ENCODE measurements around the gene RPS6KA2.
"Not testable (repeated sequence)": the region's sequence is repeated elsewhere in the genome, so short reads cannot be mapped to it uniquely, and the experiment has no call there.

RPS6KA2 gene

DNA sequence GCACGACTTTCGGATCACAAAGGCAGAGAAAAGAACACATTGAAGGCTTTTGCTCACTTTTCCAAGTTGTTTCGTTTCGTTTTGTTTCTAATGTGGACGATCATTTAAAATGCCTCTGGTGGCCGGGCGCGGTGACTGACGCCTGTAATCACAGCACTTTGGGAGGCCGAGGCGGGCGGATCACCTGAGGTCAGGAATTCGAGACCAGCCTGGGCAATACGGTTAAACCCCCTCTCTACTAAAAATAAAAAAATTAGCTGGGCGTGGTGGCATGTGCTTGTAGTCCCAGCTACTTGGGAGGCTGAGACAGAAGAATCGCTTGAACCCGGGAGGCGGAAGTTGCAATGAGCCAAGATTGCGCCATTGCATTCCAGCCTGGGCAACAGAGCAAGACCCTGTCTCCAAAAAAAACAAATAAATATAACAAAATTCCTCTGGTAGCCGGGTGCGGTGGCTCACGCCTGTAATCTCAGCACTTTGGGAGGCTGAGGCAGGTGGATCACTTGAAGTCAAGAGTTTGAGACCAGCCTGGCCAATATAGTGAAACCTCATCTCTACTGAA, 243.2 kb downstream of the RPS6KA2 start:
- DNase-seq, result not testable (repeated sequence)

DNA sequence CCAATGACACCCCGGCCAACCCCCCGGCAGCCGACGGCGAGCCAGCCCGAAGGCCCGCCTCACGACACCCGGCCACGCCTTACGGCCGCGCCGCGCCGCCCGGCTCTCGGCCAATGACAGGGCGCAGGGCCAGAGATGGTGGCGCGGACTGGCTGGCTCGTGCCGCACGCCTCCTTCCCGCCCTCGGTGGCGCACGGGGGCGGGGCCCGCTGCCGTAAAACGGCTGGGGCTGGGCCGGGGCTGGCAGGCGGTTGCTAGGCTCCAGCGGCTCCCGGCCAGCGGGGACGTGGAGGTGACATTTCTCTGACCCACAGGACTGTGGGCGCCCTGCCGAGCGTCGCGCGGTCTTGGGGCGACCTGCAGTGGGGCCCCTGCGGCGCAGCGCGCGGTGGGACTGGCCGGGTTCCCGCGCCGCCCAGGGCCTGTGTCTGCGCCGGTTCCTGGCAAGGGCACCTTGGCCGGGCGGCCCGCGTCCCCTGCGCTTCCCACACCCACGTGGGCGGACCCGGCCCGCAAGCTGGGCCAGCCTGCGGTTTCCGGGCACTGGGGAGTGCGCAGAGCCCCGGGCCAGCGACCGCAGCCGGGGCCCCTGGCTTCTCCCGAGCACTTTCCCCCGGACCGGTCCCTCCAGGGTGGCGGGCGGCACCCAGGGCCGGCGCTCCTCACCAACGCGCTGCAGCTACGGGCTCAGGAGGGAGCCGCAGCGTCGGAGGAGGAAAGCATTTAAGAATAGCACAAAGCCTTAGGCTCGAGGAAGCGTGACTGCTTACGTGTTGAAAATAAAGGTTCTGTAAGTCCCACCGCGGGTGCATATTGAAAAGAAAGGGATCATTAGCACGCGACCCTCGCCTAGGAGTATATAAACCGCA, 243.9 kb downstream of the RPS6KA2 start, which contains the start of gene MPC1:
Gene MPC1 (minus strand): TSS at position 8 of the 869 bp plus-strand sequence. CDS start 64 bp downstream, outside the sequence.
- DNase-seq, result peak; percentile 98

DNA sequence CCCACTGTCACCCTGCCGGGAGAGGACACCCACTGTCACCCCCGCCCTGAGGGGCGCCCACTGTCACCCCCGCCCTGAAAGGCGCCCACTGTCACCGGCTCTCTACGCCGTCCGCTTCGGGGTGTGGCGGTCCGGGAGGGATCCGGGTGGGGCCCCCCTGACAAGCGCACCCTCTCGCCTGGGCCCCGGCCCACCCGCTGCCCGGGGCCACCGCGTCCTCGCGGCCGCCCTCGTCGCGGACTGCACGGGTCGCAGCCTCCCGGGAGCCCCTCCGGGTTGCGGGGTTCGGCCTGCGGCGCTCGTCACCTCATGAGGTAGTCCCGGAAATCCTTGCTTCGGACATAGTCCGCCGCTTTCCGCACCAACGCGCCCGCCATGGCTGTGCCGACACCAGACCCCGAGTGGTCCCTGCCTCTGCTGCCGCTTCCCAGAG, 244.5 kb downstream of the RPS6KA2 start:
- DNase-seq, result peak; percentile 23

DNA sequence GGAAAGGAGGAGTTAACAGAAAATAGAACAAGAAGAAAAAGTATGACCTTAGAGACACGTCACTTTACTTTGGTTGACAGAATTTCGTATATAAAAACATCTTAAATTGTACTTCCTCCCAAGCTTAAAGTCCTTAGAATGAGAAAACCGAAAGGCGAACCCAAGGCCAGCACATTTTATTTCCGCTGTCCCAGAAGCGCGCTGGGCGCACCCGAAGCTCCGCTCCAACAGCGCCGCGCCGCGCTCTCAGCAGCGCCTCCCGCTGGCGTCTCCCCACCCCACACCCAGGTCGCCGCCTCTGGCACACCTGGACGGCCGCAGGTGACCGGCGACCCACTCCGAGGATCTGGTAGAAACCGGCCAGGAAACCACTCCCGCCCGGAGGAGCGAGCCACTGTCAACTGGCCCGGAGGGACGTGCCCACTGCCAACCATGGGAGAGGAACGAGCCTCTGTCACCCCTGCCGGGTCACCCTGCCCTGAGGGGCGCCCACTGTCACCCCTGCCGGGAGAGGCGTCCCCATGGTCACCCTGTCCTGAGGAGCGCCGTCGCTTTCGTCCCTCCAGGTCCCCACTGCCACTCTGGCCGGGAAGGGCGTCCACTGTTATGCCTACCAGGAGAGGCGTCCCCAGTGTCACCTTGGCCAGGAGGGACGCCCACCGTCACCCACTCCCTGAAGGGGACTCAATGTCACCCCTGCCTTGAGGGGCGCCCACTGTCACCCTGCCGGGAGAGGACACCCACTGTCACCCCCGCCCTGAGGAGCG, 245.1 kb downstream of the RPS6KA2 start:
- DNase-seq, result peak; percentile 93

DNA sequence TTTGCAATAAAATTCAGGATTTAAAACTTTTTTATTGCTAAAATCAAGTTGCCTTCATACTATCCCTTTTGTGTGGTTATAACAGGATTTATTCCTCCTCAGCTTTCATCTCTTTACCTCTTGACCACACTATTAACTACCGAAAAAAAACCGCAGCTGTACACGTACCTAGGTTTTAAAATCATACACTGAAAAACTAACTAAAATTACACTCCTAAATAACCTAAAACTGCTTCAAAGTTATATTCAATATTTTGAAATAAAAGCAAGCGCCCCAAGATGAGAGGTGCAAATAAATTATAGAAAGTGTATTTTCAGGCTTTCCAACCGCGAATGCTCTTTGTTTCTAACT, 245.7 kb downstream of the RPS6KA2 start:
- peak; percentile 18 for DNase-seq

DNA sequence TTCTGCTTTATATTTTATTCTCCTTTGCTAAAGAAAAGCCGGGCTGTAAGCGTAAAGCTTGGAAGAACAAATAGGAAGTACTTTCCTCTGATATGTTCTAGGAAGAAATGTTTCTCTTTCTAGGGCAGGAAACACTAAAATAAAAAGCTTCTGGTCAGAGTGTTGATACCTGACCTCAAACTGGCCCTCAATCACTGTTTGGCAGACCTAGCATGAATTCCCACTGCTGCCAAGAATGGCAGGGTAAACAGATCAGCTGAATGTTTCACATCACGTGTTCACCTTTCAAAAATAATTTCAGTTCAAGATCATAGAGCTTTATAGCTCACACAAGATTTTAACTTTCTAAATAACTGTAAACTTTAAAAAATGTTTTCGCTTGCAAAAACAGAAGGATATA, 247.3 kb downstream of the RPS6KA2 start:
- DNase-seq, result no peak

DNA sequence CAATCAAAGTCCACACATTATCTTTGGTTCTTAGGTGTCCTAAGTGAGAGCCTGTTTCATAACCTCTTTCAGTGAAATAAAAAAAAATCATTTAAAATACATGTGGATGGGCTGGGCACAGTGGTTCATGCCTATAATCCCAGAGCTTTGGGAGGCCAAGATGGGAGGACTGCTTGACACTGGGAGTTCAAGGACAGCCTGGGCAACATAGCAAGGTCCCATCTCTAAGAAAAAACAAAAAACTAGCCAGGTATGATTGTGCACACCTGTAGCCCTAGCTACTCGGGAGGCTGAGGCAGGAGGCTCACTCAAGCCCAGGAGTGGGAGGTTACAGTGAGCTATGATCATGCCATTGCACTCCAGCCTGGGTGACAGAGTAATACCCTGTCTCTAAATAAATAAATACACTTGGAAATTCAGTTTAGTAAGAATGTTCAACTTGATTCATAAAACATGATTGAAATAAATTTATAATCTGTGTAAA, 247.9 kb downstream of the RPS6KA2 start:
- DNase-seq, result no peak

DNA sequence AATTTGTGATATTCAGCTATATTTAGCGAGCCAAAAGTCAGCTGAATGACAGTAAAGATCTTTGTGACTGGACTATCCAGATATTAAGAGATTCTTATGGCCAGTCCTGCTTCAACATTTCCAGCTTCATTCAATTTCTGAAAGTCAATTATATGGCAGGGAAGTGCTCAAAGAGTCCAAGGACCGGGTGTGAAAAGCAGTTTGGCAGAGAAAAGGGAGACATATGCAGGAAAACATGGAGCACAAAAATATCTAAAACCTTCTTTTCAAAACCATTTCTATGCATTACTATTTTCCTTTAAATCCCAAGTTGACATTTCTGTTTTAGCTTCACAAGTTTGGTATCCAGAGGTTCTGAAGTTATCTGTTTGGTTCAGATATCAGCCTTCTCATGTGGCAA, 249.3 kb downstream of the RPS6KA2 start:
- DNase-seq, result no peak

DNA sequence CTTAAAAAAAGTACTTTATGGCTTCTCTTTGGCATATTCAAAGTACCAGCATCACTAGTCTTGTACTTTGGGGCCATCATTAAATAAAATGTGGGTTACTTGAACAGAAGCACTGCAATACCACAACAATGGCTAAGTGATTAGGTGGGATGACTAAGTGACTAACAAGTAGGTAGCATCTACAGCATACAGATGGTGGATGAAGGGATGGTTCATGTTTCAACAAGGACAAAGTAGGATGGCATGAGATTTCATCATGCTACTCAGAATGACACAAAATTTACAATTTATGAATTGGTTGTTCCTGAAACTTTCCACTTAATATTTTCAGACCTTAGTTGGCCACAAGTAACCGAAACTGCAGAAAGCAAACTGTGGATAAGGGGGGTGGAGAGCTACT, 252.0 kb downstream of the RPS6KA2 start:
- no peak for DNase-seq

DNA sequence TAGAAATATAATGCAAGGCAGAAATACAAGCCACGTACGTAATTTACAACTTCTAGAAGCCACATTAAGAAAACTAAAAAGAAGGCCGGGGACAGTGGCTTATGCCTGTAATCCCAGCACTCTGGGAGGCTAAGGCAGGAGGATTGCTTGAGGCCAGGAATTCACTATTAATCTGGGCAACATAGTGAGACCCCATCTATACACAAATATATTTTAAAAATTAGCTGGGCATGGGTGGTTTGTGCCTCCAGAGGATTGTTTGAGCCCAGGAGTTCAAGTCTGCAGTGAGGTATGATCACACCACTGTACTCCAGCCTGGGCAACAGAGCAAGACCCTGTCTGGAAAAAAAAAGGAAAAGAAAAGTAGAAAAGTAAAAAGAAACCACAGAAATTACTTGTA, 256.6 kb downstream of the RPS6KA2 start:
- DNase-seq, result no peak

DNA sequence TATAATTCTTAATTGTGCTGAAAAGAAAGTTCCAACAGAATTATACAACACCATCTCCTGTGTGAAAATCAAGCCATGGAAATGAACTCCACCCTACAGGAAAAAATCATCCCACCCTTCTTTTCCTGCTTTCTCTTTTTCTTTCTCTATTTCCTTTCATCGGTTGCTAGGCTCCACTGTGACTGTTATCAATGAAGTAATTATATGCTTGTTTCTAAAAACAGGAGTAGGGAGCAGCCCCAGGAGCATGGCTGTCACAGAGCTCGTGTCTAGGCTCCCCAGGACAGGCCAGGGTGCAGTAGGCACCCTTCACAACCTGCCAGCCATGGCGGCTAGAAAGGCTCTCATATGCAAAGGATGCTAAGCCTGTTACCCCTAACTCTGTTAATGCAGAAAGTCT, 257.3 kb downstream of the RPS6KA2 start:
- DNase-seq, result no peak

DNA sequence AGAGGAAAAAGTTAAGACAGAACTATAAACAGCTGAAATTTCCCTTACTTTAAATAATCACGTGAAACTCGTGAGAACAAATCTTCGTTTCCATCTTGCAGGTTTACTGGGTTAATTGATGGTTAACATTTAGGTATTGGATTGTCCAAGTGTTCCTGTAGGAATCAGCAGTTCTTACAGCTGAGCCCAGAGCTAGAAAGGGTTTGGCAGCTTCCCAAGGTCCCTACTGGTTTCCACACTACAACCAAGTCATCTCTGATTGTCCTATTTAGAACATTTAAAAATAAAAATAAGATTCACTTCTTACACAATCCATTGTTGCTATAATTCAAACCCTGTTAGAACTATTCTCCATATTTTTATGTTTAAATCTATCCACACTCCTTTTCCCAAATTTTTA, 260.1 kb downstream of the RPS6KA2 start:
- no peak for DNase-seq

DNA sequence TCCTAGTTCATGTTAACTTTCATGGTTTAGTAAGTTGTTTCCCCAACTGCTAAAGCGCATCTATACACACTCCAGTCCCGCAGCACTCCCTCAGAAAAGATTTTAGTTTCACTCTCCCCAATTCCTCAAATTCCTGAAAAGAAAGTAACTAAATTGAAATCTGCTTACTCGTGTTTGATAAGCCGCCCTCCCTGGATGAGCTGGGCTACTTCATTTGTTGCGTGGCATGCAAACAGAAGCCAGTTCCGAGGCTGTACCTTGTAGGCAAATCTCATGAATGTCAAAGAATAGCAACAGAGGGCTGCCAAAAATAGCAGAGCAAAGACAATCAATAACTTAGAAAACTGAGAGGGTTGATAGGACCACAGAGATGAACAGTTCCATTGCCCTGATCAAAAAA, 261.2 kb downstream of the RPS6KA2 start:
- no peak for DNase-seq

DNA sequence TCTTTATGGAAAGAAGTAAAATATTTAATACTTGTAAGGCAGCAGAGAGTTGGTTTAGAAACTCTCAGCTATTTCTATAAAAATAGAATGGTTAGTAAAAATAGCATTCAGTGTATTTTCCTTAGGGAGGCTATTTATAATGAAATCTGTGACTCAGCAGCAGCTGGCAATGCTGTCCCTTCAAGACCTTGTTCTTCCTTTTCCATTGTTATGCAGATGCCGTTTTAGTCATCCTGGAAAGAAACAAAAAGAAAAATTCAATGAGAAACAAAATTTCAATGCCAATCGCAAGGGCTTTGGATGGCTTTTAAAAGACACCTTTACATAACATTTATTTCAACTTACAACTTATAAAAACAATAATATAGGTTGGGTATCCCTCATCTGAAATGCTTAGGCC, 261.8 kb downstream of the RPS6KA2 start:
- no peak for DNase-seq

DNA sequence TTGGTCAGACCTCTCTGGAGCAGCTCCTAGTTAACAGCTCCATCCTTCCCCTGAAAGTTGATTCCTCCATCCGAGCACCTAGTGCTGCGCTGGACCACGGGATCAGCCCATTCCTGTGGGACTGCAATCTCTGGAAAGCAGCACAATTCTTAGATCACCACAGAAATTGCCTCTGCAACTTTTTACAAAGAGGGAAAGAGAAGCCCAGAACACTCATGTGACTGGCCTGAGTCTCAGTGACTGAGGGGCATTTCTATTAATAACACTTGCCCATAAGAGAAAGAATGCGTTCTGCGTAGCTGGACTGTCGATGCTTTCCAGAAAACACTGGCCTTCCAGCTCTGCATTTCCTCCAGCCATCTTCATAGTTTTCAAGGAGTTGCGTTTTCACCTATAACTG, 262.6 kb downstream of the RPS6KA2 start:
- no peak for DNase-seq

DNA sequence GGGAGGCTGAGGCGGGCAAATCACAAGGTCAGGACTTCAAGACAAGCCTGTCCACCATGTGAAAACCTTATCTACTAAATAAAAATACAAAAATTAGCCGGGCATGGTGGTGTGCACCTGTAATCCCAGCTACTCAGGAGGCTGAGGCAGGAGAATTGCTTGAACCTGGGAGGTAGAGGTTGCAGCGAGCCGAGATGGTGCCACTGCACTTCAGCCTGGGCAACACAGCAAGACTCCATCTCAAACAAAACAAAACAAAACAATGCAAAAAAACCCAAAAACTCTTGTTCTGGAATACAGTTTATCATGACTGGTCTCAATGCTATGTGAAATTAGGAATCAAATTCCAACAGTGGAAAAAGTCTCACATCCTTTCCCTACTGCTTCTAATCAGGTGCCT, 264.6 kb downstream of the RPS6KA2 start:
- not testable (repeated sequence) for DNase-seq

DNA sequence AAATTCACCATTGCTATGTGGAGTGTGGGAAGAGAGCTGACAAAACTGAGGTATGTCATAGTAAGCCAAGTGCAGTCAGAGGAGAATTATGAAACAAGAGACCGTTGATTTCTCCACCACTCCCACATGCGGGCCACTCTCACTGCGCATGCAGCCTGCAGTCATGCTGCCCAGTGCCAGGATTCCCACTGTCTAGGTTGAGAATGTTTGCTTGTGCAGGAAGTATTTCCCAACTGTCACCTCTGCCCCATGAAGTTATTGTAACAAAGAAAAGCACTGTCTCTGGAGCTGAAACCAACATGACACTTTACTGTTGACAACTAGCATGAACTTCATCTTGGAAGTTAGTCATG, 266.0 kb downstream of the RPS6KA2 start:
- DNase-seq, result no peak

DNA sequence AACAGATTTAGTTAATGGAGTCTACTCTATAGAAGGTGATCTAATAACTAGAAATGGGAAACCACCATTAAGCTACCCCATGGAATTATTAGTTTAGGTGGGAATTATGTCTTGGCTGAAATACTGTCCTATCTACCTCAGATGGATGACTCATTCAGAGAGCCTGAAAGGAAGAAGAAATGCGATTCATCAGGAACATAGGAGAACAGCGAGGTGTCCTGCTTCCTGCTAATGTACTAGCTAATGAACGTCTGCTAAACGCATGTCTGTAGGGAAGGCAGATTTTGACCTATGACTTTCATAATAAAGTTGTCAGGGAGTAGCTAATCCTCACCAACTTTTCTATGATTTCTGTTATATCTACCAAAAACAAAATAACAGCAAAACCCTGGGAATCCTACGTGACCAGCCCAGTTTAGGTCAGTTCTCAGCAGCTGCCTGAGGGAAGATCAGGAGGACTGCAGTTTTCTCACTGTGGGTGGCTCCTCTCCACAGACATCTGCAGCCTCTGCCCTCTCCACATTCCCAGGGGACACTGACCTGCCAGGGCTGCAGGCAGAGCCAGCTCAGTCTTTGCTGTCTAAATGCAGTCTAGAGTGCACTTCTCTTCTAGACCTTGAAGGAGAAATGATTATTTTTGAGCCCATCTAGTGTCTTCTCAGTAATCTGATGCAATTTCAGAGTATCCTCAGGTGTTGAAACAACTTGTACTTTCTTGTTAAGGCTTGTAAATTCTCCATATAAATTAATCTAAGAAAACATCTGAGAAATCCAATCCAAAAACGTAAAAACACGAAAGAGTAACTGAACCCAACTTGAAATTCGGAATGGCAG, 266.6 kb downstream of the RPS6KA2 start:
- no peak for DNase-seq
